GM12878 (cell line): ENCODE measurements around the gene HMBS. TPM values are rescaled to one million over a fixed set of nuclear protein-coding genes. Genes with fewer than 3 reads are reported as not detected.

ENCODE experiments used
- ATAC-seq: fragments of 200-7000 bp; cut with Tn5 transposase; 3 replicates; pipeline ENCODE4 v1.9.1; 2020; ENCODE audit warnings: mild to moderate bottlenecking, moderate library complexity
- BruUV-seq: library from RNA; stranded (reverse); fragments of 400-500 nt; replicated peaks from 2 replicates; lab custom pipeline; 2021; lab: Mats Ljungman, UMichigan
- CTCF ChIA-PET: fragments of 300-600 bp; sonication (Branson Sonifier 250); formaldehyde crosslinking; extraction: SDS; loops from one replicate; lab custom pipeline; 2021; ENCODE audit warnings: inconsistent platforms; lab: Yijun Ruan, JAX
- POLR2A ChIA-PET: fragments of 350-600 bp; formaldehyde crosslinking; extraction: SDS; loops from one replicate; lab custom pipeline; 2021; ENCODE audit warnings: inconsistent platforms; lab: Charles Lee
- RAD21 ChIA-PET: fragments of 300-600 bp; sonication (Branson Sonifier 250); formaldehyde crosslinking; loops from one replicate; lab custom pipeline; 2023; ENCODE audit warnings: antibody characterized with exemption; ENCODE audit not compliant: unreplicated experiment; lab: Charles Lee
- SMC1A ChIA-PET: fragments of 300-600 bp; sonication (Branson Sonifier 250); formaldehyde crosslinking; loops from one replicate; lab custom pipeline; 2023; ENCODE audit not compliant: unreplicated experiment, uncharacterized antibody; lab: Charles Lee
- DNase-seq: peaks from one replicate; pipeline ENCODE4 v3.0.0-alpha.2; 2011; ENCODE audit warnings: low read depth, low spot score
- FAIRE-seq: peaks from 3 replicates; lab custom pipeline; 2011; peaks lifted over from hg19 to GRCh38; lab: Jason Lieb, UNC
- H2AFZ ChIP-seq: 2 replicates; pipeline ENCODE4 v1.6.0; 2011; ENCODE audit warnings: low read depth, low read length, control low read depth; ENCODE audit not compliant: control insufficient read depth
- H3K27ac ChIP-seq: 2 replicates; pipeline ENCODE4 v1.5.1; 2011; ENCODE audit warnings: control low read depth; ENCODE audit not compliant: control insufficient read depth, insufficient read depth
- H3K27me3 ChIP-seq, 2 experiments: replicated peaks in 1 of 2; 2 replicates each; pipeline versions ENCODE4 v1.6.0 to v1.6.1; 2011; ENCODE audit warnings: low read length in 1 of 2; ENCODE audit not compliant: control insufficient read depth in 2 of 2, insufficient read depth in 2 of 2
- H3K36me3 ChIP-seq, 2 experiments: 2 replicates each; pipeline ENCODE4 v1.5.1; 2011; ENCODE audit warnings: low read length in 1 of 2; ENCODE audit not compliant: control insufficient read depth in 2 of 2, insufficient read depth in 2 of 2
- H3K4me1 ChIP-seq: 2 replicates; pipeline ENCODE4 v1.6.1; 2011; ENCODE audit warnings: mild to moderate bottlenecking, low read length, moderate library complexity, mixed read lengths; ENCODE audit not compliant: control insufficient read depth, insufficient read depth
- H3K4me2 ChIP-seq: 2 replicates; pipeline ENCODE4 v1.6.0; 2011; ENCODE audit warnings: control low read depth; ENCODE audit not compliant: control insufficient read depth, insufficient read depth
- H3K4me3 ChIP-seq: fragments of 200-600 bp; sonication (generic); 2 replicates; pipeline ENCODE4 v1.5.1; 2016
- H3K79me2 ChIP-seq: 2 replicates; pipeline ENCODE4 v1.6.0; 2011; ENCODE audit warnings: low read length; ENCODE audit not compliant: control insufficient read depth, insufficient read depth
- H3K9ac ChIP-seq: 2 replicates; pipeline ENCODE4 v1.8.0; 2011; ENCODE audit warnings: low read length, control low read depth, mixed read lengths; ENCODE audit not compliant: control insufficient read depth, insufficient read depth
- H3K9me3 ChIP-seq: replicated peaks from 3 replicates; pipeline ENCODE4 v1.5.1; 2011; ENCODE audit warnings: mild to moderate bottlenecking, low read length; ENCODE audit not compliant: control insufficient read depth, insufficient read depth
- H4K20me1 ChIP-seq: 2 replicates; pipeline ENCODE4 v1.6.0; 2011; ENCODE audit not compliant: control insufficient read depth, insufficient read depth
- BCL11A ChIP-seq: IDR thresholded peaks from 2 replicates; pipeline ENCODE4 v1.6.1; 2011; ENCODE audit warnings: low read depth, low read length
- HDAC6 ChIP-seq: fragments of 200-600 bp; sonication (generic); IDR thresholded peaks from one replicate; pipeline ENCODE4 v1.8.0; 2017; ENCODE audit warnings: antibody characterized with exemption; ENCODE audit not compliant: unreplicated experiment
- JUNB ChIP-seq: IDR thresholded peaks from 2 replicates; pipeline ENCODE4 v1.6.1; 2016; ENCODE audit warnings: antibody characterized with exemption, mild to moderate bottlenecking
- LARP7 ChIP-seq: fragments of 450-650 bp; IDR thresholded peaks from 2 replicates; pipeline ENCODE4 v1.6.1; 2017; ENCODE audit warnings: mild to moderate bottlenecking
- MXI1 ChIP-seq: fragments of 150-350 bp; IDR thresholded peaks from 2 replicates; pipeline ENCODE4 v1.6.1; 2011; ENCODE audit warnings: low read depth, mild to moderate bottlenecking, inconsistent platforms, low read length, improper control_type of control experiment
- PAX8 ChIP-seq: fragments of 450-650 bp; IDR thresholded peaks from 2 replicates; pipeline ENCODE4 v1.6.1; 2017; ENCODE audit warnings: mild to moderate bottlenecking, moderate library complexity
- PML ChIP-seq: IDR thresholded peaks from 2 replicates; pipeline ENCODE4 v1.6.1; 2012; ENCODE audit warnings: low read length, inconsistent platforms
- RAD21 ChIP-seq: IDR thresholded peaks from 2 replicates; pipeline ENCODE4 v1.6.1; 2011; ENCODE audit warnings: mild to moderate bottlenecking, low read depth, low read length, moderate library complexity; ENCODE audit not compliant: insufficient read depth
- SRF ChIP-seq, 2 experiments: IDR thresholded peaks; 2 replicates each; pipeline ENCODE4 v1.6.1; 2011; ENCODE audit warnings: low read depth in 2 of 2, low read length in 2 of 2, mild to moderate bottlenecking in 1 of 2, moderate library complexity in 1 of 2
- TCF12 ChIP-seq: IDR thresholded peaks from 2 replicates; pipeline ENCODE4 v1.6.1; 2011; ENCODE audit warnings: low read depth, mild to moderate bottlenecking, low read length
- ZNF592 ChIP-seq: fragments of 450-650 bp; IDR thresholded peaks from 2 replicates; pipeline ENCODE4 v1.6.1; 2017; ENCODE audit warnings: mild to moderate bottlenecking, moderate library complexity
- WGBS: methylation state at CpG from one replicate; pipeline ENCODE4 v1.1.6; 2016; ENCODE audit warnings: low lambda C conversion rate; ENCODE audit not compliant: insufficient replicate concordance, insufficient coverage; ENCODE audit errors: missing lambda C conversion rate; 5-methylcytosine and 5-hydroxymethylcytosine counted together
- in situ Hi-C: fragments of 300-500 bp; cut with MboI; formaldehyde crosslinking; loops from 9 replicates; pipeline ENCODE4 v1.14.3; 2018; ENCODE audit warnings: mixed read lengths
- intact Hi-C: fragments of 100-400 bp; cut with micrococcal nuclease; formaldehyde crosslinking; loops from one replicate; pipeline ENCODE4 v1.14.2; 2022; ENCODE audit not compliant: unreplicated experiment
- polyA plus RNA-seq, 11 experiments: library from polyadenylated mRNA; depleted of rRNA in 4 of 11; unstranded in 6 of 11; stranded (reverse) in 5 of 11; fragments of >200 nt; fragmentation: Nextera tagmentation in 4 of 11; fragmentation: Illumina TruSeq in 1 of 11; extraction: Ambion mirVana in 4 of 11; extraction: Trizol in 1 of 11; gene quantifications; 1 replicate in 1 of 11; 2 replicates in 10 of 11; pipeline versions ENCODE4 v1.2.1 to v1.2.3, GENCODE V29; 2011 to 2016; ENCODE audit warnings: inconsistent platforms in 2 of 11, missing spikeins in 2 of 11, low read depth in 1 of 11
- total RNA-seq, 4 experiments: library from RNA; depleted of rRNA in 3 of 4; stranded (reverse); fragments of >200 nt in 3 of 4; fragmentation: Illumina TruSeq in 1 of 4; extraction: Trizol in 1 of 4; gene quantifications; 2 replicates each; pipeline versions ENCODE4 v1.2.1 to v1.2.3, GENCODE V29; 2013 to 2021
- TF ChIP-seq, protein P1 (sequence below): fragments of 450-650 bp; IDR thresholded peaks from 2 replicates; pipeline ENCODE4 v1.6.1; 2018; ENCODE audit warnings: mild to moderate bottlenecking, low read depth, moderate library complexity; ENCODE audit not compliant: partially characterized antibody
- TF ChIP-seq, protein P2 (sequence below): fragments of 450-650 bp; IDR thresholded peaks from 2 replicates; pipeline ENCODE4 v1.6.1; 2017; ENCODE audit warnings: mild to moderate bottlenecking, low read depth, inconsistent platforms; ENCODE audit not compliant: poor library complexity, severe bottlenecking

Gene HMBS
- total and polyA plus RNA-seq, 10 of the 15 experiments (the other 5 are each of a cell fraction or from before 2014, with no cell fraction given) = 17.7 to 96.7 (median 49.7) TPM

DNA sequence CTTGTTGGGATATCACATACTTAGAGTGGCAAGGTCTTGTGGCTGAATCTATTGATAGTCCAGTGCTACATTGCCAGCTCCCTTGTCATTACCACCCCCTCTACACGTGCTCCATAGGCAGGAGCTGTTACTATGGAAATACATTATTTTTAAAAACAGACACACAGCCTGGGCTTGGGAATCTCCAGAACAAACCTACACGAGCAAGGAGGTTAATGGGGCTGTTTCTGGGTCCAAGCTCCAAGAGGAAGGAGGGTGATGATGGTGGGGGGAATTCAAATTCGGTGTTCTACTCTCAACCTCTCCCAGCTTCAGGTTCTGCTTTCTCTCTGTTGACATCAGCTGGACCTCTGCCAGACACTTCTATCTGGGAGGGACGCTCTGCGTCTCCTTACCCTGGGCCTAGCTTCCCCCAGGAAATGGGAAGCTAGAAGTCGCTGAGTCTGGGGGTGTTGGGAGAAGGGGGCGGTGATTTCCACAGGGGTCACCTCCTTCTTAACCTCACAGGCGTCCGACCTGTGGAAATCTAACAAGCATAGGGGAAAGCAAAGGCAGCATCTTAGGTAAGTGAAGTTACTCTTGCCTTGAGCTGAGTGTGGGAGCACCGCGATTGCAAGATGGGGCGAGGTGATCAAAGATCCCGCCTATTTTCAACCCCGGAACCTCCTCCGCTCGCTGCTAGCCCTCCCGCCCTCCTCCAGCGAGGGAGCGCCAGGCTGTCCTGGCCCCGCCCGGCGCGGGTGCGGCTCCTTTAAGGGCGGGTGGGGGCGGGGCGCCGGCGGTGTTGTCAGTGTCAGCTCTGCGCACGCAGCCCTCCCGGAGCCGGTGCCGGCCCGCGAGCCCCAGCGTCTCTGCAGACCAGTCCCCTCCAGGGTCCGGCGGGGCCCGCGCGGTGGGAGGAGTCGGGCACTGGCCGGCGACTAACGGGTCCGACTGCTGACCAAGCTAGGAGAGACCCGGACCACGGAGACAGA is 22.2 kb downstream of the HMBS start, which contains the start of gene C2CD2L:
C2CD2L (plus strand) TSS at position 781 of the 974 bp plus-strand sequence. CDS start 398 bp downstream, outside the sequence.
- no peaks in the 10 kb centered on the region for H3K9me3 ChIP-seq
- ChIA-PET CTCF (interaction anchor here (0.6 to 2.0 kb wide), 15 partner anchors 11 to 231 kb away, joined by 3 to 9 read pairs (median 5); partner anchors contain the start of genes HINFP, HMBS, HYOU1 and VPS11), SMC1A (interaction anchor here (0.6 to 1.8 kb wide), 10 partner anchors 10 to 153 kb away, joined by 3 to 9 read pairs (median 6); partner anchors contain the start of genes HINFP, HMBS and TRAPPC4), POLR2A (interaction anchor here (0.6 to 7.2 kb wide), 23 partner anchors 10 to 216 kb away, joined by 3 to 76 read pairs (median 3); partner anchors contain the start of genes HINFP, HMBS, HYOU1 and NLRX1), RAD21 (interaction anchor here (0.7 to 2.2 kb wide), 12 partner anchors 11 to 218 kb away, joined by 3 to 16 read pairs (median 4); partner anchors contain the start of genes HINFP, HMBS, NLRX1 and VPS11)
- WGBS = 1% methylated on average over 39 of the region's 49 CpGs
- peak within 1 kb of the TSS; percentile 76 for H2AFZ ChIP-seq
- in situ Hi-C loops (no loop called here), intact Hi-C loops (loop anchor here (1.0 to 5.0 kb wide), 2 partner anchors 37 to 90 kb away; no protein-coding TSS in a partner anchor)
- FAIRE-seq (peak; percentile 93), DNase-seq (peak; percentile 70), ATAC-seq (peak; percentile 93)
- H3K27me3 ChIP-seq = no peaks in the 10 kb centered on the region
- no peaks in the 10 kb centered on the region for H4K20me1 ChIP-seq
- peaks cover 8 to 12% of the 10 kb centered on the region in 2 experiments for H3K36me3 ChIP-seq
- peak within 1 kb of the TSS; percentile 96 for H3K4me3 ChIP-seq
- peaks cover 33% of the 10 kb centered on the region for H3K79me2 ChIP-seq
- peak within 1 kb of the TSS; percentile 87 for H3K9ac ChIP-seq
- H3K4me2 ChIP-seq = peak within 1 kb of the TSS; percentile 93
- peak within 1 kb of the TSS; percentile 73 for H3K27ac ChIP-seq
- BruUV-seq = TSS peak; percentile 92
- peaks cover 23% of the 10 kb centered on the region for H3K4me1 ChIP-seq
- TF ChIP-seq PAX8 (no peak), PML (no peak), SRF (IDR thresholded peaks at IDR 0.05; ENCODE audit: low read depth in 2 of 2, low read length in 2 of 2) (no peak), HDAC6 (no peak), RAD21 (no peak), TCF12 (no peak), MXI1 (peak; percentile 61), LARP7 (no peak), BCL11A (no peak), ZNF592 (no peak), JUNB (no peak)
- TF ChIP-seq, protein P1, sequence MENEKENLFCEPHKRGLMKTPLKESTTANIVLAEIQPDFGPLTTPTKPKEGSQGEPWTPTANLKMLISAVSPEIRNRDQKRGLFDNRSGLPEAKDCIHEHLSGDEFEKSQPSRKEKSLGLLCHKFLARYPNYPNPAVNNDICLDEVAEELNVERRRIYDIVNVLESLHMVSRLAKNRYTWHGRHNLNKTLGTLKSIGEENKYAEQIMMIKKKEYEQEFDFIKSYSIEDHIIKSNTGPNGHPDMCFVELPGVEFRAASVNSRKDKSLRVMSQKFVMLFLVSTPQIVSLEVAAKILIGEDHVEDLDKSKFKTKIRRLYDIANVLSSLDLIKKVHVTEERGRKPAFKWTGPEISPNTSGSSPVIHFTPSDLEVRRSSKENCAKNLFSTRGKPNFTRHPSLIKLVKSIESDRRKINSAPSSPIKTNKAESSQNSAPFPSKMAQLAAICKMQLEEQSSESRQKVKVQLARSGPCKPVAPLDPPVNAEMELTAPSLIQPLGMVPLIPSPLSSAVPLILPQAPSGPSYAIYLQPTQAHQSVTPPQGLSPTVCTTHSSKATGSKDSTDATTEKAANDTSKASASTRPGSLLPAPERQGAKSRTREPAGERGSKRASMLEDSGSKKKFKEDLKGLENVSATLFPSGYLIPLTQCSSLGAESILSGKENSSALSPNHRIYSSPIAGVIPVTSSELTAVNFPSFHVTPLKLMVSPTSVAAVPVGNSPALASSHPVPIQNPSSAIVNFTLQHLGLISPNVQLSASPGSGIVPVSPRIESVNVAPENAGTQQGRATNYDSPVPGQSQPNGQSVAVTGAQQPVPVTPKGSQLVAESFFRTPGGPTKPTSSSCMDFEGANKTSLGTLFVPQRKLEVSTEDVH = peak; percentile 38
- TF ChIP-seq, protein P2, sequence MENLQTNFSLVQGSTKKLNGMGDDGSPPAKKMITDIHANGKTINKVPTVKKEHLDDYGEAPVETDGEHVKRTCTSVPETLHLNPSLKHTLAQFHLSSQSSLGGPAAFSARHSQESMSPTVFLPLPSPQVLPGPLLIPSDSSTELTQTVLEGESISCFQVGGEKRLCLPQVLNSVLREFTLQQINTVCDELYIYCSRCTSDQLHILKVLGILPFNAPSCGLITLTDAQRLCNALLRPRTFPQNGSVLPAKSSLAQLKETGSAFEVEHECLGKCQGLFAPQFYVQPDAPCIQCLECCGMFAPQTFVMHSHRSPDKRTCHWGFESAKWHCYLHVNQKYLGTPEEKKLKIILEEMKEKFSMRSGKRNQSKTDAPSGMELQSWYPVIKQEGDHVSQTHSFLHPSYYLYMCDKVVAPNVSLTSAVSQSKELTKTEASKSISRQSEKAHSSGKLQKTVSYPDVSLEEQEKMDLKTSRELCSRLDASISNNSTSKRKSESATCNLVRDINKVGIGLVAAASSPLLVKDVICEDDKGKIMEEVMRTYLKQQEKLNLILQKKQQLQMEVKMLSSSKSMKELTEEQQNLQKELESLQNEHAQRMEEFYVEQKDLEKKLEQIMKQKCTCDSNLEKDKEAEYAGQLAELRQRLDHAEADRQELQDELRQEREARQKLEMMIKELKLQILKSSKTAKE = no peak
